Omental fat pad (tissue), 4 donors: ENCODE results near the gene GK2. TPM values are rescaled to one million over a fixed set of nuclear protein-coding genes. Genes with fewer than 3 reads are reported as not detected.

Source experiments
- ATAC-seq: fragments of 150-250 bp; one replicate; pipeline ENCODE4 v1.9.1; 2016; ENCODE audit warnings: mild to moderate bottlenecking, moderate library complexity; ENCODE audit not compliant: low FRiP score
- DNase-seq: peaks from one replicate; pipeline ENCODE4 v3.0.0-alpha.2; 2019; ENCODE audit warnings: low spot score
- CTCF ChIP-seq, 3 donors: fragments of 450-650 bp; IDR thresholded peaks; one replicate each; pipeline ENCODE4 v1.5.1; 2016 to 2017; ENCODE audit warnings: antibody characterized with exemption in 3 of 3, mild to moderate bottlenecking in 3 of 3, moderate library complexity in 2 of 3
- total RNA-seq, 4 donors: library from RNA; depleted of rRNA; stranded (reverse); fragments of >200 nt; gene quantifications; one replicate each; pipeline ENCODE4 v1.1.0, GENCODE V29; 2016

GK2 gene
- not detected for total RNA-seq

GRCh38 chr4:79408063-79408462 is at the start of gene GK2:
Gene GK2, minus strand, starts transcription at chr4:79408228. Its CDS starts 28 bp downstream, at chr4:79408200.
- TF ChIP-seq CTCF (IDR thresholded peaks at IDR 0.05): no peak
- ATAC-seq (no peak), DNase-seq (no peak)

DNA sequence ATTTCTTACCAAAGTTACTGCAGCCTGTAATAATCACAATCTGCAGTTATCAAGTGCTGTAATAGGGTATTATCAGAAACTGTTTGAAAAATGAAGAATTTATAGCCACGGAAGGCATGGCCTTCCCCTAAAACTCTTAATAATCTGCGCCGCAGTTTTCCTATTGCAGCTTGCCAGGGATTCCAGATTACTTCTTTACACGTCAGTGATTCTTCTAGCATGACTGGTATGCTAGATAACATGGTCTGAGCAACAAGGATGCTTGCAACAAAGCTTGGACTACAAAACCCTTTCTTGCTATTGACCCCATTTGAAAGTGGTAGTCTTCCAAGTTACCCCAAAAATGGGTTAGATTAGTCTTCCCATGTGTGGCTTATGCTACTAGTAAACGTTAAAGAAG is 47.2 kb upstream of the GK2 start:
- no peak for DNase-seq
- no peak for TF ChIP-seq CTCF (IDR thresholded peaks at IDR 0.05)
- ATAC-seq: no peak

DNA sequence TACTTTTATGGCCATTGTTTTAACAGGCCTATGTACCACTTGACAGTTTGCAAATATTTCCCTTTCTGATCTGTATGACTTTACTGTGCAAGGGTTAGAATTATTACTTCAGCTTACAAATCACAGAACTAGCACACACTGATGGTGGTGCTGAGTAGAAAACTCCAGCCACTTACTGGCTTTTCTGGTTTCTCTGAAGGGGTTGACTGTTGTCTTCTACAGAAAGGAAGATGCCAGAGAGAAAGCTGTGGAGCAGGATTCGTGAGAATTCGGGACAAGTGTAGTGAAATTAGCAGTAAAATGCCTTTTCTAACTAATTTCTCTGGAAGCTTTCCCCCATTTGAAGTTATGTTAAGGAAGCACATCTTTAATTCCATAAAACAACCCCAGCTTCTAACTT is 46.6 kb upstream of the GK2 start:
- DNase-seq (no peak), ATAC-seq (no peak)
- no peak for TF ChIP-seq CTCF (IDR thresholded peaks at IDR 0.05)

GRCh38 chr4:79450053-79450452 is 42.0 kb upstream of the GK2 start:
- DNase-seq (no peak), ATAC-seq (no peak)
- no peak for TF ChIP-seq CTCF (IDR thresholded peaks at IDR 0.05)

DNA sequence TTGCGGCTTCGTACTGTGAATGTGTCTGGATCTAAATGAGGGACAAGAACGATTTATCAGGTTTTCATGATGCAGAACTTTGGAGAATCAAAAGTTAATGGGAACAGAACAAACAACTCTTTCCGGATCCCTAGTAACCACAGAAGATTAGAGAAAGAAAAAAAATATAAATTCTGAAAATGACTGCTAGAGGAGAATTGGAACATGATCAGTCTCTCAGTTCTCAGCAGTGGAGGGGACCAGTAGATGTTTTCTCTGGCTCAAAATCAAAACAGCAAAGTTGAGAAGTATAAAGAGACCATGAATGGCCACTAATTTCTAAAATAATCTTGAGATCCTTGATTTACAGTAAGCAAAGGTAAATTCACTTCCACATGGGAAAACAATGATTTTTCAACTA is 38.1 kb upstream of the GK2 start:
- DNase-seq (no peak), ATAC-seq (no peak)
- no peak for TF ChIP-seq CTCF (IDR thresholded peaks at IDR 0.05)

DNA sequence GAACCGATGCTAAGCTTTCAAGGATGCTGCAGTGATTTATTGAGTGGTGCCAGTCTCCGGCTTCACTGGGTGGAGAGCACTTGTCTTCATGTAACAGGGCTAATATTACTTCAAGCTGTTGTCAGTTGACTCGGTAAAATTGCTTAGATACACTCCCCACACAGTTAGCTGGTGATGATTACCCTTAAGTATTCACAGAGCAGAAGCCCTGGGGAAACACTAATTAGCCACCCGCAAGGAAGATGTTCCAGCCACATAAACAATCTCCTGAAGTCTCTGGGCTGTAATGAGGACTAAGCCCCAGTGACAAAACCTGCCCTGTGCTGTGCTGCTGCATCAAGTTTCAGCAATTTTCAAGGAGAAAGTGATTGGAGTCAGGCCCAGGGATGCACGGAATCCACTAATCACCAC is 37.3 kb upstream of the GK2 start:
- DNase-seq (no peak), ATAC-seq (no peak)
- no peak for TF ChIP-seq CTCF (IDR thresholded peaks at IDR 0.05)

- no peak for ATAC-seq
- DNase-seq: no peak
- TF ChIP-seq CTCF (IDR thresholded peaks at IDR 0.05): no peak
Observed at GRCh38 chr4:79442422-79442821, 34.4 kb upstream of the GK2 start.
